Right cardiac atrium (tissue), 5 donors: ENCODE results near the gene STX8. TPM values are rescaled to one million over a fixed set of nuclear protein-coding genes. Genes with fewer than 3 reads are reported as not detected.

Source experiments
- ATAC-seq, 2 donors: fragments of 200-7000 bp; cut with Tn5 transposase; one replicate each; pipeline versions ENCODE4 v1.8.0 to v1.9.1; 2020; ENCODE audit warnings: moderate library complexity in 2 of 2, mild to moderate bottlenecking in 1 of 2
- DNase-seq, 3 donors: peaks; one replicate each; pipeline ENCODE4 v3.0.0-alpha.2; 2020
- H3K27ac ChIP-seq: one replicate; pipeline ENCODE4 v1.5.1; 2013; ENCODE audit warnings: mild to moderate bottlenecking, low read length, control low read depth, moderate library complexity
- H3K27me3 ChIP-seq: one replicate; pipeline ENCODE4 v1.6.1; 2013; ENCODE audit not compliant: control insufficient read depth, insufficient read depth
- H3K4me1 ChIP-seq: one replicate; pipeline ENCODE4 v1.6.1; 2013; ENCODE audit warnings: low read length; ENCODE audit not compliant: control insufficient read depth, insufficient read depth
- H3K4me3 ChIP-seq: one replicate; pipeline ENCODE4 v1.5.1; 2013; ENCODE audit warnings: low read length, control low read depth
- H3K9me3 ChIP-seq: one replicate; pipeline ENCODE4 v1.6.1; 2013; ENCODE audit warnings: low read length; ENCODE audit not compliant: control insufficient read depth
- WGBS: extraction: QIAGEN DNeasy Blood & Tissue Kit; methylation state at CpG from one replicate; pipeline ENCODE4 v1.1.7; 2013; 5-methylcytosine and 5-hydroxymethylcytosine counted together
- intact Hi-C, 4 donors: fragments of 100-400 bp; cut with DNase I; formaldehyde crosslinking; loops; one replicate each; pipeline versions ENCODE4 v1.11.0 to v1.14.0; 2022 to 2023
- polyA plus RNA-seq: library from polyadenylated mRNA; stranded (reverse); fragments of 200-250 nt; gene quantifications from one replicate; pipeline ENCODE4 v1.2.3, GENCODE V29; 2013
- total RNA-seq, 4 donors: library from RNA; stranded (reverse); fragmentation: NEBNext Ultra II Directional; extraction: Animal tissue kit (Norgen Biotek cat#: 25700); gene quantifications; one replicate each; pipeline ENCODE4 v1.2.1, GENCODE V29; 2021
- donor health status: healthy with polysubstance abuse.
- donor health status: DM: no; HTN: yes; CAD: no.
- donor health status: DM: no; HTN: no; CAD: no.
- donor health status: DM: no; HTN: yes; CAD: no; lungs with severe emphysema.
- donor health status: DM: yes; HTN: yes; CAD: no.

STX8 gene
- total and polyA plus RNA-seq, 5 donors = 54.4 to 68.3 (median 61.9) TPM

GRCh38 chr17:9230346-9230745, 345.3 kb downstream of the STX8 start:
- H3K27ac ChIP-seq = no peak overlapping the region
- H3K27me3 ChIP-seq = no peaks in the 10 kb centered on the region
- no peaks in the 10 kb centered on the region for H3K4me1 ChIP-seq
- DNase-seq = peak in 2 of 3 donors; percentile 33 to 37
- no peaks in the 10 kb centered on the region for H3K9me3 ChIP-seq
- no peak overlapping the region for H3K4me3 ChIP-seq
- ATAC-seq = no peak
- intact Hi-C loops = no loop called here
- 75% methylated on average over 15 of the region's 15 CpGs for WGBS

GRCh38 chr17:9229826-9230201, 345.8 kb downstream of the STX8 start:
- DNase-seq (peak in 1 of 3 donors; percentile 18), ATAC-seq (no peak)
- Histone ChIP-seq H3K27me3 (no peaks in the 10 kb centered on the region), H3K4me1 (no peaks in the 10 kb centered on the region), H3K4me3 (no peak overlapping the region), H3K9me3 (no peaks in the 10 kb centered on the region), H3K27ac (no peak overlapping the region)
- intact Hi-C loops = no loop called here
- WGBS = 85% methylated on average over 9 of the region's 9 CpGs

GRCh38 chr17:9229160-9229825, 346.3 kb downstream of the STX8 start:
- no peak for ATAC-seq
- 93% methylated on average over 20 of the region's 20 CpGs for WGBS

GRCh38 chr17:9228408-9229159, 347.0 kb downstream of the STX8 start:
- intact Hi-C loops = no loop called here
- WGBS = 62% methylated on average over 16 of the region's 16 CpGs
- no peak overlapping the region for H3K4me3 ChIP-seq

More at GRCh38 chr17:9229160-9229825, 346.3 kb downstream of the STX8 start:
- Histone ChIP-seq H3K4me1 (no peaks in the 10 kb centered on the region), H3K9me3 (no peaks in the 10 kb centered on the region), H3K27me3 (no peaks in the 10 kb centered on the region), H3K4me3 (no peak overlapping the region), H3K27ac (no peak overlapping the region)
- intact Hi-C loops = no loop called here
- peak in 2 of 3 donors; percentile 36 to 39 for DNase-seq

GRCh38 chr17:9227819-9228407, 347.7 kb downstream of the STX8 start:
- Histone ChIP-seq H3K9me3 (no peaks in the 10 kb centered on the region), H3K4me3 (no peak overlapping the region), H3K4me1 (no peaks in the 10 kb centered on the region), H3K27ac (no peak overlapping the region), H3K27me3 (no peaks in the 10 kb centered on the region)
- intact Hi-C loops = no loop called here
- no peak for ATAC-seq
- peak in 2 of 3 donors; percentile 14 to 31 for DNase-seq
- WGBS = 77% methylated on average over 13 of the region's 13 CpGs

More at GRCh38 chr17:9228408-9229159, 347.0 kb downstream of the STX8 start:
- peak in 1 of 2 donors; percentile 41 for ATAC-seq
- Histone ChIP-seq H3K27ac (no peak overlapping the region), H3K9me3 (no peaks in the 10 kb centered on the region), H3K4me1 (no peaks in the 10 kb centered on the region), H3K27me3 (no peaks in the 10 kb centered on the region)
- peak in 2 of 3 donors; percentile 38 to 47 for DNase-seq

GRCh38 chr17:9226794-9227135, 348.9 kb downstream of the STX8 start:
- intact Hi-C loops = no loop called here
- Histone ChIP-seq H3K4me3 (no peak overlapping the region), H3K27ac (no peak overlapping the region), H3K27me3 (no peaks in the 10 kb centered on the region), H3K9me3 (no peaks in the 10 kb centered on the region), H3K4me1 (no peaks in the 10 kb centered on the region)
- ATAC-seq = no peak
- peak in 1 of 3 donors; percentile 55 for DNase-seq
- 59% methylated on average over 14 of the region's 14 CpGs for WGBS

GRCh38 chr17:9226130-9226793, 349.4 kb downstream of the STX8 start:
- Histone ChIP-seq H3K27me3 (no peaks in the 10 kb centered on the region), H3K4me1 (no peaks in the 10 kb centered on the region), H3K4me3 (no peak overlapping the region), H3K27ac (no peak overlapping the region), H3K9me3 (no peaks in the 10 kb centered on the region)
- intact Hi-C loops = no loop called here
- DNase-seq (peak in 2 of 3 donors; percentile 28 to 53), ATAC-seq (no peak)
- WGBS = 85% methylated on average over 34 of the region's 34 CpGs

- H3K27ac ChIP-seq = no peak overlapping the region
- DNase-seq (peak in 2 of 3 donors; percentile 48 to 56), ATAC-seq (peak in 1 of 2 donors; percentile 22)
- no peaks in the 10 kb centered on the region for H3K4me1 ChIP-seq
- intact Hi-C loops = no loop called here
- H3K9me3 ChIP-seq = no peaks in the 10 kb centered on the region
- H3K4me3 ChIP-seq = no peak overlapping the region
- WGBS = 57% methylated on average over 32 of the region's 32 CpGs
- H3K27me3 ChIP-seq = no peaks in the 10 kb centered on the region
Measured at GRCh38 chr17:9225305-9226101, 350.1 kb downstream of the STX8 start.

- peak in 2 of 3 donors; percentile 2 to 23 for DNase-seq
- intact Hi-C loops = no loop called here
- Histone ChIP-seq H3K27ac (no peak overlapping the region), H3K4me1 (no peaks in the 10 kb centered on the region), H3K9me3 (no peaks in the 10 kb centered on the region), H3K4me3 (no peak overlapping the region), H3K27me3 (no peaks in the 10 kb centered on the region)
- WGBS = 92% methylated on average over 7 of the region's 7 CpGs
- no peak for ATAC-seq
Measured at GRCh38 chr17:9224485-9224884, 351.1 kb downstream of the STX8 start.

- DNase-seq (peak in 1 of 3 donors; percentile 3), ATAC-seq (no peak)
- intact Hi-C loops = no loop called here
- WGBS = 88% methylated on average over 8 of the region's 8 CpGs
- no peak overlapping the region for H3K27ac ChIP-seq
- no peak overlapping the region for H3K4me3 ChIP-seq
- H3K9me3 ChIP-seq = no peaks in the 10 kb centered on the region
- no peaks in the 10 kb centered on the region for H3K27me3 ChIP-seq
- no peaks in the 10 kb centered on the region for H3K4me1 ChIP-seq
Measured at GRCh38 chr17:9223531-9223930, 352.1 kb downstream of the STX8 start.
